CD4-positive, alpha-beta T cell treated with Interleukin-12 subunit alpha and Interleukin-12 subunit beta, for 1 hour (primary cell): ENCODE data around the gene BTRC.

Source experiments
- DNase-seq: peaks from one replicate; pipeline ENCODE4 v3.0.0-alpha.2; 2020

Gene BTRC

GRCh38 chr10:101485681-101486554 lies 132.0 kb downstream of the BTRC start:
- DNase-seq = no peak

DNA sequence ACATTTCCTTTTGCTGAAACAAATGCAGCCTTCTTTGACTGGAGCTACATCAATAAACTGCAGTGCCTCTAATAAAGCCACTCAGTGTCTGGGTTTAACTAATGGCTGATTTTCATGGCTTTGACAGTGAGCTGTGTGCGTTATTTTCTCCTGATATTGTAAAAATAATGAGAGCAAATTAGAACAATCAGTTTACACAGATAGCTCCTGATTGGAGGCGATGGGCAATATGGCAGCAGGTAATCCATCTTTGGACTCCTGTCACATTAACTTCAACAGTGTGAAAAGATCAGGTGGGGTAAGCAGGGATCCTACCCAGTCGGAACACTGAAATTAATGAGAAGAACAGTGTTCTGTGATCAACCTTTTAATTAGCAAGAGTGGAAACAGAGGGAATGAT lies 133.4 kb downstream of the BTRC start:
- DNase-seq = no peak

DNA sequence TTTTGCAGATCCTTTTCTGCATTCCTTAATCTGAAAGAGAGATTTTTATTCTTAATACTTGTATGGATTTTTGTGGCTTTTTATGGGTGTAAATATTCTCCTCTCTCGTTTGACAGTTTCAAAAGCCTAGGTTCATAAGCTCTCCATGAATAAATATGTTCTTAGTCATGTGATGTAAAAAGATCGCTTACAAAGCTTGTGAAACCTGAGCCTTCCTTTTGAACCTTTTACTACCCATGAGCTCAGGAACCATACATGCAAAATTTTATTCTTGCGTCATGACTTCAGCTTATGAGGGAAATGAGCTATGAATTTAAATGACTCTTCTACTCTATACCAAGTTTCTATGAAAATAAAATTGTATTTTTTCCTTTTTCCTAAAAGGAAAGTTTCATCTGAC lies 135.4 kb downstream of the BTRC start:
- no peak for DNase-seq

DNA sequence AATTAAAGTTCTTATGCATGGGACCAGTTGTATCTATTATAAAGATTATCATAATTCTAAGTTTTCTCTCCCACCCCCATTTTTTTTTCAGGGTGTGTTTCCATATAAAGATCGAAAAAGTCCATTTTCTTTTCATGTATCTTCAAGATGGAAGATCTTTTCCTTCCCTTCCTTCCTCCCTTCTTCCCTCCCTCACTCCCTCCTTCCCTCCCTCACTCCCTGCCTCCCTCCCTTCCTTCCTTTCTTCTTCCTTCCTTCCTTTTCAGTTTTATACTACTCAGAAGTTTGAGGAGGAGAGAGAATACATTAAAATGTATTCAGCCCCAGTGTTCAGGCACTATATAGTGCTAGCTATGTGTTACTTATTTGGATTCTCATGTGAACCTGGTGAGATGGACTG lies 136.1 kb downstream of the BTRC start:
- no peak for DNase-seq

DNA sequence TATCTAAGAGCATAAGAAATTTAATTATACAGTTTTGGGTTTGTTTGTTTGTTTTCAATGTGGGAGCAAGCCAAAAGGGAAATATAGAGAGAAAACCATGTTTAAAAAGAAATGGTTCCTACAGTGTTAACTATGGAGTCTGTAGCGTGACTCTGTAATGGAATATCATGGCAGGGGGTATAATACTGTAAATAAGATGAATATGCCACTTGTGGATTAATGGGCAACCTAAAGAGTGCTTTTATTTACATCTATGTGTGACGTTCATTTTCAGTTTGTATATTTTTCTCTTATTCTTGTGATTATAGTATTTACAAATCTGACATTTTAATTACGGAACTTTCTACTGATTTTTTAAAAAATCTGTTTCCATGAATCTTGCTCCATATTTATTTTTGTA lies 138.2 kb downstream of the BTRC start:
- no peak for DNase-seq

- no peak for DNase-seq
These were observed 138.8 kb downstream of the BTRC start for GRCh38 chr10:101492814-101493213.

DNA sequence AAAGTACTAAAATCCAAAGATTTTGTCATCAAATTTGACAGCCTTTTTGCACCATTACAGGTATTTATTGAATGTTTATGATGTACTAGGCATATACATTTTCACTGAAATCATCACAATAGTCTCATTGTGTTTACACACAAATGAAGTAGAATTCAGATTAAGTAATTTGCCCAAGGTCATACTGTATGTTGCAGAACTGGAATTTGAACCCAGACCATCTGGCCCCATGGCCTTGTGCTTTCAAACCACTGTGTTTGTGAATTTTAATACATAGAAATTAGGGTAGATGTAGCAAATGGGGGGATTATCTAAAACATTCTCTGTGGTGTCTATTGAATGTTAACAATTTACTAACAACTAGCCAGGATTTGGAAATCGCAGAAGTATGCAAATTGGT lies 139.3 kb downstream of the BTRC start:
- DNase-seq = no peak

DNA sequence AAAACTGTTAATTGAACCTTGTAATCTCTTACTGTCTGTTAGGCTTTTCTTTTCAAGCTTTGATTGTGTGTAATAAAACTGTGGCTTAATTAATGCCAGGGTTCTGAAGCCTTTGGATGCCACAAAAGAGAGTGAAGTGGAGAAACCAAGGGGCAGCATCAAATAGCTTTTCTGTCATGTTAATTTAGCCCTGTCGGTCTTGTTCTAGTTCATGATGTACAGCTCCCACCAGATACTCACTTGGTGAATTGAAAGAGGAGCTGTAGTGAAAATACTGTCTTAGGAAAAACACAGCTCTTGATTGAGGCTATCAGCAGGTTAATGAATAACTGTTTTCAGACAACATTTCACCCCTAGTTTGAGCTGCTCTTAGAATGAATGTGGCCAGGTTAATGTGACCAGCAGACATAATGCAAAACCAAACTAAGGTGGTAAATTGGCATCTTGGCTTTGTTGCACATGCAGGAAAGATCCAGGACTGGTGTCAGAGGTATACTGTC lies 139.9 kb downstream of the BTRC start:
- DNase-seq = no peak

DNA sequence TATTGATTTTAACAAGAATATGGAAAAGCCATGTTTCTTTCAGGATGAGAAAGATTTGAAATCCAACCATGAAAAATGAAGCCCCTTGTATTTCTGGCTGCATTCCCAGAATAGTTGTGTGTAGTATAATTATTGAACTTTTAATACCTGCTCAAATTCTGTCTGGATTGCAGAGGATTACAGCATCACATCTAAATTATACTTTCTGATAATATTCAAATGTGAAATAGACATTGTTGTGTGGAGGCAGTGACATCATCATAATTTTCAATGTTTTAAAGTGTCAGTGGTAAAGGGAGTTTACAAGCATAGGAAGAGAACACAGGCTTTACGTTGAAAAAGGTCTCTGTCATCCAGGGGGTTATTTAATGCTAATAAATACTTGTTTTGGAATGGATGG lies 140.7 kb downstream of the BTRC start:
- DNase-seq = no peak

DNA sequence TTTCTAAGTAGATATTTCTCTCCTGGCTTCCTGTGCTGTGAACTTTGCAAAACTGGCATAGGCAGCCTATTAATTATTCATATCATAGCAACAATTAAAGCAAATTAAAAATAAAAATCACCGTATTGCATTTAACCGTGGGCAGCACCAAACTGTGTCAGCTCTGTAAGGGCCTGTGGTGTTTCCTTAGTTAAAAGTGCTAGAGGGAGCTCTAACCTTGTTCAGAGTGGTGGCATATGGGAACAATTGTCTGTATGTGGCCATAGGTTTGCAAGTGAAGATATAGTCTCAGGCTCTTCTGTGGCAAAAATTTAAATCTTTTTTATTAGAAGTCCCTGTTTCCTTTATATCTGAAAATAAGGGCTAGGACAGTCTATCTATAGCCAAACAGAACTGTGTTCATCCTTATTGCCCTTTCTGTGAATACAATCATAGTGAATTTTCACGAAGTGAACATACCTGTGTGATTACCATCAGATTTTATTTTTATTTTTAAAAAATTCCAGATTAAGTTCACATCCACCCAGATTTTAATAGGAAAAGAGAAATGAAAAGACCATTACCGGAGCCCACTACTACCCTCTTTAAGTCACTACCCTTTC lies 141.5 kb downstream of the BTRC start:
- DNase-seq = no peak

DNA sequence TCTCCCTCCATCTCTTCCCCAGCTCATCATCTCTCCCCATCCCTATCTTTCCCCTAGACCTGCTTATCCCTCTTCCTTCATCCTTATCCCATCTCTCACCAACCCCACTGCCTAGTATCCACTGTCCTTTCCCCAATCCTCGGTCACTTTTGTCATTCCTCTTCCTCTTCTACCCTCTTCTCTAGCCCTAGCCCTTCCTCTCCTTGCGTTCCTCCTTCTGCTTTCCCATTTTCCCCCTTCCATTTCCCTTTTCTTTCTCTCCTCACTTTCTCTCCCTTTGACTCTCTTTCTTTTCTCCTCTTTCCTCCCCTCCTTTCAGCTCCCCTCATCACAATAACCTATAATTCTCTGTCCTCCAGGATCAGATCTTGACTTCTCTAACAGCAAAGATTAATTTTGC lies 150.5 kb downstream of the BTRC start:
- no peak for DNase-seq

DNA sequence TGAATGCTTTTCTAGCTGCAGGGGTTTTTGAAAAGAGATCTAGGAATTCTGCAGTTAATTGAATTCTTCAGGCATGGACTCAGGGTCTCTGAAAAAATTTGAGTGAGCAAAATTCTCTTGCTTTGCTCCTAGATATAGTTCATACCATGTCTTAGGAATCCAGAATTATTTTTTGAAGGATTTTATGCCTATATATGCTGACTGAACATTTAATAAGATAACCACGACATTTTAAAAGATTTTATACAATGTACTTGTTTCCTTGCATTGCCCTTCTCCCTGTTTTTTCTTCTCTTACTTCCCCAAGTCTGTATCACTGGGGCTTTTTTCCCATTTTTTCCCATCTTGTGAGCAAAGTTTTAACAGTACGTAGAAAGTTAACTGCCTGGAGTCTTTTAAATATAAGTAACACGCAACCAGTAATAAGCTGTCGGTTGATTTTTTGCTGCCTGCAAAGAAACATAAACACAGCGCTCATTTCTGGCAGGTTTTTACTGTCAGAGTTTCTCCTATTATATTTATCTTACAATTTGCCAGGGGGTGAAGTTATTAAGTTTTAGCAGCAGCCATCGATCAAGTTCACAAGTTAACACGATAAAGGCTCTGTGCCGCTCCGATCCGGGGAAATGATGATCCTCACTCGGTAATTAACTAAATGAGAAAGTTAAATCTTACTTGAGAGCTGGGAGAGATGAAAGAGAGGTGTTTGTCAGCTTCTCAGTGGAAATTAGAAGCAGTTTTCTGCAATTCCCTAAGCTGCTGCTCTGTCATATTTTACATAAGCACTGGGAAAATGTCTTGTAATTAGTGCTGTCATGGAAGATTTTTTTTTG lies 153.1 kb downstream of the BTRC start:
- no peak for DNase-seq

GRCh38 chr10:101507828-101508227 lies 153.9 kb downstream of the BTRC start:
- DNase-seq = no peak

DNA sequence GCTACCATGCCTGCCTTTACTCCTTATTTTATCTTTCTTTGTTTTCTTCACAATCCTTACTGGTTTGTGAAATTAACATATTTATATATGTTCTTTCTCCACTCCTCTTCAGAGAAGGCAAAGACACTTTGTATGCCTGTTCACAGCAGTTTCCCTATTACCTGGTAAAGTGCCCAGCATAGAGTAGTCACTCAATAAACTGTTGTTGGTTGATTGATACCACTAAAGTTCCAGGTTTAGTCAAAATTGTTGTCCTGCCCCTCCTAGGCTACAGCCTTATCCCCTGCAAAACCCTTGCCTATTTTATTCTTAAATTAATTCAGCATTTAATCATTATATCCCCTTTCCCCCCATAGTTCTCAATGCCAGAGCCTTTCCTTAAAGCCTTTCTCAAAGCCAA lies 158.0 kb downstream of the BTRC start:
- DNase-seq = no peak

DNA sequence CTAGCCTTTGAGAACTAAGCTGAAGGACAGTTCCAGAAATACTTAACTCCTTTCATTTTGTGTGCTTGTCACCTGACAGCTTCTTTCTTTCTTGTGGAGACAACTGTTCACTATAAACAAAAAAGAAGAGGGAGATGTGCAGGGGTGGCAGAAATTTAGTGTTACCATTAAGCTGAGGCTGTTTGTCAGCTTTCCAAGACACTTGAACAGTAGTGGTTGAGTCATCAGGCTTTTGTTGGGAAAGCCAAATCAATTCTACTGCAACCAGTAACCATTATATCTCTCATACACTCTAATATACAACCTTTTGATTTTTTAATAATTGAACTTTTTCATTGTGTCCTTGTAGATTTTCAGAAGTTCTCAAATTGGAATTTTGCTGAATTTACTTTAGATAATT lies 158.8 kb downstream of the BTRC start:
- DNase-seq = no peak

- DNase-seq = no peak
These were observed 159.8 kb downstream of the BTRC start for GRCh38 chr10:101513733-101514132.

DNA sequence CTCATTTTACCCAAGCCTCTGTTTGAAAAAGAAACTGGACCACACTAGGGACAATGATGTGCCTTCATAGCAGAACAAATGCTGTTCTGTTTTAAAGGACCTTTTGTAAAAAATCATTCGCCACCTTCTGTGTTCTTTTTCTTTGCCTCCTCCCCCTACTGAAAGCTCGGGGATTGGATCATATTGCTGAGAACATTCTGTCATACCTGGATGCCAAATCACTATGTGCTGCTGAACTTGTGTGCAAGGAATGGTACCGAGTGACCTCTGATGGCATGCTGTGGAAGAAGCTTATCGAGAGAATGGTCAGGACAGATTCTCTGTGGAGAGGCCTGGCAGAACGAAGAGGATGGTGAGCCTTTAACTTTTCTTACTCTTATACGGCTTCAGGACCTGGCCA lies 171.9 kb downstream of the BTRC start:
- DNase-seq = no peak

GRCh38 chr10:101529207-101529606 lies 175.2 kb downstream of the BTRC start:
- no peak for DNase-seq

GRCh38 chr10:101529725-101530553 lies 176.0 kb downstream of the BTRC start:
- DNase-seq = no peak

DNA sequence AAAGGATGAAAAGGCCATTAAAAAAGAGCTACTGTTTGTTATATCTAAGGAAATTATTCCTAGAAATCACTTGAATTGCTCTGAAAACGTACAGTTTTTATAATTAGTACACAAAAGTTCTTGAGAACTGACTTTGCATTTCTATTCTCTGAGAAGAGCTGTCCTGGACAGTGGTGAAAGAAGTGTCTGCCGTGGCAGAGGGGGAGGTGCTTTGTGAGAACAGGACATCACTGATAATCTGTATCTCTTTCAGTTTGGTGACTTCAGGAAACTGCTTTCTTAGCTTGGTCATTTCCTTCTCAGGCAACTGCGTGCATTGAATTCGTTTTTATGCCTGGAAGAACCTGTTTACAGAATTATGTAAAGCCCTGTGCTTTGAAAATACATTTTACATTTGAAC lies 182.0 kb downstream of the BTRC start:
- no peak for DNase-seq

DNA sequence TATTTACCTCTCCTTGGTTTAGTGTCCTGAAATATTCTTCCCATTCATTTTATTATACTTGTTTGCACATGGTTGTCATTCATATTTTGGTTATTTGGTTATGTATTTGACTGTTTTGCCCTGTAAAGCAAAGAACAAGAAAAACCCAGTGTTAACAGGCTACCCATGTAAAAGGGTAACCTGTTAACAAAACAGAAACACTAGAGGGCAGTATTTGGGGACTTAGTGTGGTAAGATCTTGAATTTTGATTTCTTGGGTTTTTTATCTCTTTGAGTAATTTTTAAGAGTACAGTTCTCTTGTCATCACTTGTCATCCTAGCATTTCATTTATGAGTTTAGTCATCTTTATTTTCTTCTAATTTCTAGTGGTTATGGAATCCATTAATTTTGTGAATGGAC lies 182.8 kb downstream of the BTRC start:
- DNase-seq = peak; percentile 34

GRCh38 chr10:101538446-101538845 lies 184.5 kb downstream of the BTRC start:
- DNase-seq = no peak

DNA sequence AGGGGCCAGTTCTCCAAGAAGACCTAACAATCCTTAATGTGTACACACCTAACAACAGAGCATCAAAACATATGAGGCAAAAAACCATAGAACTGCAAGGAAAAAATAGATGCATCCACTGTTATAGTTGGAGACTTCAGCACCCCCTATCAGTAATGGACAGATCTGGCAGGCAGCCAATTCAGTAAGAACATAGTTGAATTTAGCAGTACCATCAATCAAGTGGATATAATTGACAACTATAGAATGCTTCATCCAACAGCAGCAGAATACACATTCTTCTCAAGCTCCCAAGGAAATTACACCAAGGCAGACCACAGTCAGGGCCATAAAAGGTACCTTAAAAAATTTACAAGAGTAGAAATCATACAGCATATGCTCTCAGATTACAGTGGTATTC lies 191.9 kb downstream of the BTRC start:
- no peak for DNase-seq
